H1 (cell line): ENCODE data around the gene ANKS1B. TPM values are rescaled to one million over a fixed set of nuclear protein-coding genes. Genes with fewer than 3 reads are reported as not detected.

Experiments used
- CTCF ChIA-PET: fragments of 300-600 bp; sonication (Branson Sonifier 250); formaldehyde crosslinking; loops from one replicate; lab custom pipeline; 2021; ENCODE audit not compliant: partially characterized antibody; lab: Charles Lee
- POLR2A ChIA-PET: fragments of 300-600 bp; sonication (Branson Sonifier 250); formaldehyde crosslinking; loops from one replicate; lab custom pipeline; 2021; ENCODE audit warnings: inconsistent platforms; ENCODE audit not compliant: partially characterized antibody; lab: Charles Lee
- DNase-seq, 2 experiments: peaks; one replicate each; pipeline versions ENCODE4 v3.0.0 to v3.0.0-alpha.2; 2010 to 2022; ENCODE audit warnings: low spot score in 2 of 2, low read depth in 1 of 2, mixed read lengths in 1 of 2
- FAIRE-seq: peaks from 2 replicates; lab custom pipeline; 2011; peaks lifted over from hg19 to GRCh38; lab: Jason Lieb, UNC
- H2AFZ ChIP-seq: 2 replicates; pipeline ENCODE4 v1.8.1; 2012; ENCODE audit warnings: low read length, inconsistent platforms
- H2AK5ac ChIP-seq: 2 replicates; pipeline ENCODE4 v1.6.1; 2013; ENCODE audit warnings: low read depth, low read length
- H2BK120ac ChIP-seq: replicated peaks from 2 replicates; pipeline ENCODE3; 2013; ENCODE audit warnings: low read depth, low read length, inconsistent platforms
- H2BK12ac ChIP-seq: 2 replicates; pipeline ENCODE4 v1.6.1; 2013; ENCODE audit warnings: low read depth, low read length
- H2BK15ac ChIP-seq: 2 replicates; pipeline ENCODE4 v1.6.1; 2013; ENCODE audit warnings: low read length
- H2BK20ac ChIP-seq: 2 replicates; pipeline ENCODE4 v1.6.1; 2013; ENCODE audit warnings: low read length
- H2BK5ac ChIP-seq: 2 replicates; pipeline ENCODE4 v1.6.1; 2013; ENCODE audit warnings: low read depth, low read length
- H3K14ac ChIP-seq: 2 replicates; pipeline ENCODE4 v1.6.1; 2013; ENCODE audit warnings: inconsistent platforms; ENCODE audit not compliant: insufficient read length
- H3K18ac ChIP-seq: 2 replicates; pipeline ENCODE4 v1.6.1; 2013; ENCODE audit warnings: low read length; ENCODE audit errors: extremely low read depth
- H3K23ac ChIP-seq: 2 replicates; pipeline ENCODE4 v1.6.1; 2013; ENCODE audit warnings: inconsistent platforms; ENCODE audit not compliant: insufficient read length
- H3K23me2 ChIP-seq: 2 replicates; pipeline ENCODE4 v1.6.1; 2013; ENCODE audit warnings: low read depth, low read length
- H3K27ac ChIP-seq: 2 replicates; pipeline ENCODE4 v1.6.1; 2011; ENCODE audit warnings: low read depth, low read length, inconsistent platforms
- H3K27me3 ChIP-seq, 4 experiments: replicated peaks in 1 of 4; 1 replicate in 1 of 4; 2 replicates in 3 of 4; pipeline versions ENCODE4 v1.6.1 to v1.8.1; 2011 to 2013; ENCODE audit warnings: low read length in 3 of 4, mild to moderate bottlenecking in 3 of 4, inconsistent platforms in 2 of 4, mixed read lengths in 2 of 4, moderate library complexity in 1 of 4; ENCODE audit not compliant: control insufficient read depth in 3 of 4, insufficient read depth in 3 of 4; ENCODE audit errors: extremely low read depth in 1 of 4
- H3K36me3 ChIP-seq, 4 experiments: 2 replicates each; pipeline versions ENCODE4 v1.6.1 to v1.8.1; 2011 to 2013; ENCODE audit warnings: mild to moderate bottlenecking in 4 of 4, low read length in 3 of 4, moderate library complexity in 2 of 4, control low read depth in 1 of 4, inconsistent platforms in 1 of 4; ENCODE audit not compliant: insufficient read depth in 4 of 4, control insufficient read depth in 2 of 4
- H3K4ac ChIP-seq: replicated peaks from 2 replicates; pipeline ENCODE3; 2013; ENCODE audit warnings: low read length, low read depth, mixed read lengths, inconsistent platforms; ENCODE audit not compliant: insufficient read length
- H3K4me1 ChIP-seq, 4 experiments: replicated peaks in 1 of 4; 1 replicate in 1 of 4; 2 replicates in 3 of 4; pipeline versions ENCODE4 v1.6.1 to v1.8.1; 2011 to 2013; ENCODE audit warnings: low read length in 3 of 4, inconsistent platforms in 2 of 4, mixed read lengths in 1 of 4; ENCODE audit not compliant: insufficient read depth in 4 of 4, control insufficient read depth in 3 of 4
- H3K4me2 ChIP-seq, 2 experiments: 2 replicates each; pipeline versions ENCODE4 v1.6.1 to v1.8.1; 2011 to 2013; ENCODE audit warnings: low read depth in 2 of 2, low read length in 2 of 2, control low read depth in 1 of 2, inconsistent platforms in 1 of 2, mild to moderate bottlenecking in 1 of 2; ENCODE audit not compliant: insufficient read depth in 1 of 2
- H3K4me3 ChIP-seq, 4 experiments: fragments of 200-600, 300-600 bp in 1 of 4; sonication (generic), shearing (Covaris generic), sonication (Bioruptor Twin) in 1 of 4; 2 replicates each; pipeline versions ENCODE4 v1.5.1 to v1.8.1; 2011 to 2016; ENCODE audit warnings: low read length in 4 of 4, low read depth in 3 of 4, control low read depth in 2 of 4, inconsistent platforms in 2 of 4, mild to moderate bottlenecking in 2 of 4, mixed read lengths in 1 of 4, moderate library complexity in 1 of 4; ENCODE audit not compliant: insufficient read depth in 2 of 4; ENCODE audit errors: extremely low read depth in 1 of 4
- H3K56ac ChIP-seq: replicated peaks from 2 replicates; pipeline ENCODE3; 2013; ENCODE audit warnings: low read depth, mild to moderate bottlenecking, mixed read lengths, low read length, inconsistent platforms; ENCODE audit not compliant: insufficient read length
- H3K79me1 ChIP-seq: 2 replicates; pipeline ENCODE4 v1.6.1; 2013; ENCODE audit warnings: low read depth, low read length, control low read depth
- H3K79me2 ChIP-seq, 2 experiments: 2 replicates each; pipeline versions ENCODE4 v1.6.1 to v1.8.1; 2012 to 2013; ENCODE audit warnings: low read length in 2 of 2, mild to moderate bottlenecking in 2 of 2, inconsistent platforms in 1 of 2; ENCODE audit not compliant: insufficient read depth in 2 of 2, control insufficient read depth in 1 of 2
- H3K9ac ChIP-seq, 4 experiments: replicated peaks in 1 of 4; 1 replicate in 1 of 4; 2 replicates in 3 of 4; pipeline versions ENCODE4 v1.6.1 to v1.8.1; 2011 to 2013; ENCODE audit warnings: low read depth in 3 of 4, low read length in 3 of 4, control low read depth in 2 of 4, mild to moderate bottlenecking in 2 of 4, moderate library complexity in 2 of 4, inconsistent platforms in 1 of 4; ENCODE audit errors: extremely low read depth in 1 of 4
- H3K9me3 ChIP-seq, 2 experiments: 2 replicates each; pipeline versions ENCODE4 v1.6.1 to v1.8.1; 2012 to 2013; ENCODE audit warnings: mild to moderate bottlenecking in 2 of 2, moderate library complexity in 2 of 2, control low read depth in 1 of 2, inconsistent platforms in 1 of 2, low read depth in 1 of 2, low read length in 1 of 2, mixed read lengths in 1 of 2; ENCODE audit not compliant: insufficient read depth in 2 of 2
- H4K20me1 ChIP-seq, 2 experiments: replicated peaks in 1 of 2; 2 replicates each; pipeline versions ENCODE3 to v1.8.1; 2011 to 2013; ENCODE audit warnings: inconsistent platforms in 2 of 2, low read length in 2 of 2, mild to moderate bottlenecking in 1 of 2; ENCODE audit not compliant: insufficient read depth in 2 of 2, control insufficient read depth in 1 of 2
- H4K5ac ChIP-seq: 2 replicates; pipeline ENCODE4 v1.6.1; 2013; ENCODE audit warnings: low read length, low read depth, mixed read lengths, inconsistent platforms; ENCODE audit not compliant: insufficient read length
- H4K8ac ChIP-seq: 2 replicates; pipeline ENCODE4 v1.8.0; 2013; ENCODE audit warnings: mild to moderate bottlenecking, moderate library complexity, low read length, inconsistent platforms; ENCODE audit not compliant: insufficient read depth; ENCODE audit errors: extremely low read depth
- H4K91ac ChIP-seq: replicated peaks from 2 replicates; pipeline ENCODE3; 2013; ENCODE audit warnings: low read length, mixed read lengths, inconsistent platforms; ENCODE audit not compliant: insufficient read length
- BACH1 ChIP-seq: IDR thresholded peaks from 2 replicates; pipeline ENCODE4 v1.6.1; 2012; ENCODE audit warnings: low read length, improper control_type of control experiment
- CREB1 ChIP-seq: IDR thresholded peaks from 2 replicates; pipeline ENCODE4 v1.6.1; 2012; ENCODE audit warnings: inconsistent platforms
- POLR2AphosphoS5 ChIP-seq: IDR thresholded peaks from 2 replicates; pipeline ENCODE4 v1.6.1; 2011; ENCODE audit warnings: low read depth, low read length
- RNF2 ChIP-seq: fragments of 200-900, 300-1000 bp; sonication (generic); IDR thresholded peaks from 2 replicates; pipeline ENCODE4 v1.7.1; 2016; ENCODE audit warnings: borderline replicate concordance, low read depth, mild to moderate bottlenecking, antibody characterized with exemption, low read length; ENCODE audit not compliant: poor library complexity, severe bottlenecking; ENCODE audit errors: missing control alignments
- SUZ12 ChIP-seq: fragments of 200-600 bp; sonication (generic); IDR thresholded peaks from 2 replicates; pipeline ENCODE4 v1.6.1; 2012; ENCODE audit warnings: mild to moderate bottlenecking, inconsistent platforms, low read length, moderate library complexity, mixed read lengths
- TAF1 ChIP-seq: IDR thresholded peaks from 2 replicates; pipeline ENCODE4 v1.6.1; 2011; ENCODE audit warnings: mild to moderate bottlenecking, low read depth, low read length
- WGBS, 2 experiments: shearing (Covaris generic) in 1 of 2; methylation state at CpG; one replicate each; pipeline versions ENCODE4 v1.1.6 to v1.1.7; 2013 to 2015; ENCODE audit warnings: low lambda C conversion rate in 2 of 2, mixed read lengths in 2 of 2, inconsistent platforms in 1 of 2, low coverage in 1 of 2, missing lambda C conversion rate in 1 of 2; ENCODE audit not compliant: insufficient replicate concordance in 2 of 2, insufficient coverage in 1 of 2, insufficient read length in 1 of 2; ENCODE audit errors: extremely low coverage in 1 of 2, missing lambda C conversion rate in 1 of 2; 5-methylcytosine and 5-hydroxymethylcytosine counted together
- polyA plus RNA-seq, 7 experiments: library from polyadenylated mRNA; depleted of rRNA in 3 of 7; stranded (reverse) in 5 of 7; unstranded in 2 of 7; fragments of >200 nt in 5 of 7; fragments of 200-250 nt in 2 of 7; gene quantifications; 1 replicate in 5 of 7; 2 replicates in 1 of 7; 4 replicates in 1 of 7; pipeline versions ENCODE4 v1.2.1 to v1.2.3, GENCODE V29; 2011 to 2013; ENCODE audit warnings: missing spikeins in 2 of 7, mixed read lengths in 2 of 7
- total RNA-seq: library from RNA; stranded (reverse); fragmentation: NEBNext Ultra II Directional; extraction: Animal tissue kit (Norgen Biotek cat#: 25700); gene quantifications from 2 replicates; pipeline ENCODE4 v1.2.1, GENCODE V29; 2021

ANKS1B gene
- total and polyA plus RNA-seq, 2 of the 8 experiments (the other 6 are each of a cell fraction or from before 2014, with no cell fraction given) = 2.7 to 6.1 TPM

- no peaks in the 10 kb centered on the region for H3K36me3 ChIP-seq
- H4K91ac ChIP-seq = no peak overlapping the region
- no peak overlapping the region for H3K9ac ChIP-seq
- H2BK5ac ChIP-seq = no peak overlapping the region
- H2BK120ac ChIP-seq = no peak overlapping the region
- no peak overlapping the region for H2AFZ ChIP-seq
- no peak overlapping the region for H3K4me2 ChIP-seq
- TF ChIP-seq RNF2 = no peak
- no peak for TF ChIP-seq POLR2AphosphoS5
- no peak for TF ChIP-seq SUZ12
- no peak for TF ChIP-seq BACH1
- no peak for TF ChIP-seq TAF1
- no peak for TF ChIP-seq CREB1
- no peak overlapping the region for H3K14ac ChIP-seq
- FAIRE-seq = no peak
- H3K9me3 ChIP-seq = no peaks in the 10 kb centered on the region; a peak in 1 of 4 replicates
- H3K4ac ChIP-seq = no peak overlapping the region
- H3K79me2 ChIP-seq = no peaks in the 10 kb centered on the region
- no peak overlapping the region for H4K5ac ChIP-seq
- no peak overlapping the region for H2AK5ac ChIP-seq
- H3K23ac ChIP-seq = no peak overlapping the region
- H3K4me1 ChIP-seq = no peaks in the 10 kb centered on the region
- H2BK20ac ChIP-seq = no peak overlapping the region
- H2BK12ac ChIP-seq = no peak overlapping the region
- no peaks in the 10 kb centered on the region for H3K23me2 ChIP-seq
- no peaks in the 10 kb centered on the region for H4K20me1 ChIP-seq
- CTCF ChIA-PET = interaction anchor here (1.0 kb wide), 1 partner anchor 12 kb away, joined by 3 read pairs; no protein-coding TSS in a partner anchor
- H3K4me3 ChIP-seq = no peak overlapping the region
- H3K18ac ChIP-seq = no peak overlapping the region
- H2BK15ac ChIP-seq = no peak overlapping the region
- H3K56ac ChIP-seq = no peak overlapping the region
- no peaks in the 10 kb centered on the region for H3K79me1 ChIP-seq
- DNase-seq = no peak
- POLR2A ChIA-PET = no interaction called here
- H3K27ac ChIP-seq = no peak overlapping the region
- H4K8ac ChIP-seq = no peak overlapping the region
- WGBS, 2 experiments = 44% methylated on average over 2 of the region's 2 CpGs; no CpG with 5 or more reads in 1 of the 2 experiments
- H3K27me3 ChIP-seq = no peaks in the 10 kb centered on the region
Observed at GRCh38 chr12:99522456-99522855, 462.3 kb downstream of the ANKS1B start.
